ENCODE data around the gene UST. TPM values are rescaled to one million over a fixed set of nuclear protein-coding genes. Genes with fewer than 3 reads are reported as not detected.

The UST gene
- total and polyA plus RNA-seq, 2 donors (not counting 1 experiment from before 2014, with no cell fraction given), result 7.3 to 16.9 TPM

GRCh38 chr6:148840256-148840655, 93.4 kb downstream of the UST start:
- Histone ChIP-seq H2AFZ (ENCODE audit: insufficient read depth, low read depth, low read length, poor library complexity, severe bottlenecking) (no peak overlapping the region), H3K36me3 (replicated peaks in 1 of 2; ENCODE audit: control extremely low read depth in 1 of 2, control insufficient read depth in 1 of 2, extremely low read depth in 1 of 2, insufficient read depth in 2 of 2, low read length in 1 of 2) (no peaks in the 10 kb centered on the region), H3K9ac (ENCODE audit: low read length) (no peak overlapping the region), H3K79me2 (ENCODE audit: control insufficient read depth, insufficient read depth, low read length) (peaks cover 84% of the 10 kb centered on the region), H3K4me2 (replicated peaks; ENCODE audit: low read depth, low read length, poor library complexity, severe bottlenecking) (no peak overlapping the region), H3K27ac (ENCODE audit: low read length in 2 of 2) (no peak overlapping the region), H3K4me1 (ENCODE audit: control insufficient read depth in 2 of 2, insufficient read depth in 2 of 2, low read length in 2 of 2) (peaks cover 3 to 10% of the 10 kb centered on the region in 2 donors), H3K27me3 (replicated peaks in 1 of 4; ENCODE audit: control extremely low read depth in 1 of 4, control insufficient read depth in 3 of 4, insufficient read depth in 4 of 4, low read length in 3 of 4) (no peaks in the 10 kb centered on the region), H3K4me3 (ENCODE audit: control extremely low read depth in 1 of 5, extremely low read depth in 1 of 5, insufficient read depth in 1 of 5, low read depth in 2 of 5, low read length in 4 of 5) (no peak overlapping the region), H4K20me1 (ENCODE audit: control insufficient read depth, insufficient read depth, low read length, poor library complexity, severe bottlenecking) (peaks cover 5% of the 10 kb centered on the region), H3K9me3 (ENCODE audit: control extremely low read depth in 1 of 3, control insufficient read depth in 2 of 3, insufficient read depth in 1 of 3, low read length in 2 of 3) (no peaks in the 10 kb centered on the region)
- no peak for DNase-seq
- Mint-ChIP-seq H3K27ac (no peak overlapping the region), H3K9me3 (ENCODE audit: insufficient read depth) (no peaks in the 10 kb centered on the region), H3K27me3 (no peaks in the 10 kb centered on the region), H3K4me3 (no peak overlapping the region), H3K4me1 (peaks cover 27% of the 10 kb centered on the region)
- POLR2A ChIA-PET, result no interaction called here
- no peak for ATAC-seq (ENCODE audit: low read depth)
- 70% methylated on average over 2 of the region's 5 CpGs for WGBS (ENCODE audit: insufficient coverage)
- CTCF ChIA-PET, result no interaction called here
- no peak for TF ChIP-seq CTCF (IDR thresholded peaks at IDR 0.05)
- no peak for TF ChIP-seq EZH2 (IDR thresholded peaks at IDR 0.05; ENCODE audit: borderline replicate concordance, insufficient read depth, low read depth, low read length, poor library complexity, severe bottlenecking)
- intact Hi-C loops (cut with micrococcal nuclease), result no loop called here

GRCh38 chr6:148842296-148843019, 95.6 kb downstream of the UST start:
- Histone ChIP-seq H3K36me3 (replicated peaks in 1 of 2; ENCODE audit: control extremely low read depth in 1 of 2, control insufficient read depth in 1 of 2, extremely low read depth in 1 of 2, insufficient read depth in 2 of 2, low read length in 1 of 2) (no peaks in the 10 kb centered on the region), H3K27me3 (replicated peaks in 1 of 4; ENCODE audit: control extremely low read depth in 1 of 4, control insufficient read depth in 3 of 4, insufficient read depth in 4 of 4, low read length in 3 of 4) (no peaks in the 10 kb centered on the region), H3K4me3 (ENCODE audit: control extremely low read depth in 1 of 5, extremely low read depth in 1 of 5, insufficient read depth in 1 of 5, low read depth in 2 of 5, low read length in 4 of 5) (no peak overlapping the region), H3K9me3 (ENCODE audit: control extremely low read depth in 1 of 3, control insufficient read depth in 2 of 3, insufficient read depth in 1 of 3, low read length in 2 of 3) (no peaks in the 10 kb centered on the region), H3K4me2 (replicated peaks; ENCODE audit: low read depth, low read length, poor library complexity, severe bottlenecking) (no peak overlapping the region), H3K27ac (ENCODE audit: low read length in 2 of 2) (no peak overlapping the region), H3K79me2 (ENCODE audit: control insufficient read depth, insufficient read depth, low read length) (peaks cover 70% of the 10 kb centered on the region), H3K4me1 (ENCODE audit: control insufficient read depth in 2 of 2, insufficient read depth in 2 of 2, low read length in 2 of 2) (peaks cover 0 to 10% of the 10 kb centered on the region in 2 donors), H4K20me1 (ENCODE audit: control insufficient read depth, insufficient read depth, low read length, poor library complexity, severe bottlenecking) (no peaks in the 10 kb centered on the region), H2AFZ (ENCODE audit: insufficient read depth, low read depth, low read length, poor library complexity, severe bottlenecking) (no peak overlapping the region), H3K9ac (ENCODE audit: low read length) (no peak overlapping the region)
- DNase-seq, result no peak
- ChIA-PET POLR2A (interaction anchor here (0.6 kb wide), 1 partner anchor 152 kb away, joined by 3 read pairs; no protein-coding TSS in a partner anchor), CTCF (no interaction called here)
- intact Hi-C loops (cut with micrococcal nuclease), result no loop called here
- WGBS (ENCODE audit: insufficient coverage), result 100% methylated on average over 1 of the region's 12 CpGs
- no peaks in the 10 kb centered on the region for H3K9me3 Mint-ChIP-seq (ENCODE audit: insufficient read depth)
- H3K27me3 Mint-ChIP-seq, result no peaks in the 10 kb centered on the region
- TF ChIP-seq CTCF (IDR thresholded peaks at IDR 0.05) (no peak), EZH2 (IDR thresholded peaks at IDR 0.05; ENCODE audit: borderline replicate concordance, insufficient read depth, low read depth, low read length, poor library complexity, severe bottlenecking) (no peak)
- ATAC-seq (ENCODE audit: low read depth), result no peak
- peaks cover 23% of the 10 kb centered on the region for H3K4me1 Mint-ChIP-seq
- no peak overlapping the region for H3K27ac Mint-ChIP-seq
- H3K4me3 Mint-ChIP-seq, result no peak overlapping the region
